Ovary (tissue), 3 donors: ENCODE data around the gene FUT1.

Experiments
- EP300 ChIP-seq: sonication (generic); formaldehyde crosslinking; IDR thresholded peaks from one replicate; pipeline ENCODE4 v1.6.1; 2017; ENCODE audit warnings: antibody characterized with exemption
- TF ChIP-seq, protein P1 (sequence below), 3 donors: fragments of 450-650 bp in 2 of 3; fragments of 200-600 bp in 1 of 3; IDR thresholded peaks; one replicate each; pipeline versions ENCODE4 v1.5.1 to v1.8.0; 2016 to 2022; ENCODE audit warnings: antibody characterized with exemption in 3 of 3, mild to moderate bottlenecking in 1 of 3
- donor health status: DM: no; HTN: no; CAD: no.

DNA sequence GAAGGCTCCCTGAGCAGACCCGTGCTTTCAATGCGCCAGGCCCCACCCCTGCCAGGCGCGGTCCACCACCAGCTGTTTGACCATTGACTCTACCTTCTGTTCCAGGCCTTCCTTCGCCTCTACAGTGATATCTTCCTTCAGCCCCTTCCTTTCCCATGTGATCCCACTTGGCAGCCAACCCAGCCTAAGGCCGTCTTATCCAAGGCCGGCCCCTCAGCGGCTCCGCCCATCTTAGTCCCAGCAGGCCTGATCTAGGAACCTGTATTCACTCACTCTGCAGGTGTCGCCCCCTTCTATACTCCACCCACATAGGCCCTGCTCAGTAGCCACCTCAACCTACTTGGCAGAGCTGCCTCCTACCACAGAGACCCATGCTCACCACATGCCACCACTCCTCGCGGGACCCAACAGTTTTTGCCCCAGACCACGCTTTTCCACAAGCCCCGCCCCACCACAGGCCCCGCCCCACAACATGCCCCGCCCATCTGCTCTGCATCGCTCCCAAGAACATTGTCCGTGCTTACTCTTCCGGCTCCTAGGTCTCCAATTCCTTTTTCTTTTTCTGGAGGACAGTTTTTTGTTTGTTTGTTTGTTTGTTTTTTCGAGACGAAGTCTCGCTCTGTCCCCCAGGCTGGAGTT, 15.0 kb downstream of the FUT1 start:
- TF ChIP-seq, protein P1, sequence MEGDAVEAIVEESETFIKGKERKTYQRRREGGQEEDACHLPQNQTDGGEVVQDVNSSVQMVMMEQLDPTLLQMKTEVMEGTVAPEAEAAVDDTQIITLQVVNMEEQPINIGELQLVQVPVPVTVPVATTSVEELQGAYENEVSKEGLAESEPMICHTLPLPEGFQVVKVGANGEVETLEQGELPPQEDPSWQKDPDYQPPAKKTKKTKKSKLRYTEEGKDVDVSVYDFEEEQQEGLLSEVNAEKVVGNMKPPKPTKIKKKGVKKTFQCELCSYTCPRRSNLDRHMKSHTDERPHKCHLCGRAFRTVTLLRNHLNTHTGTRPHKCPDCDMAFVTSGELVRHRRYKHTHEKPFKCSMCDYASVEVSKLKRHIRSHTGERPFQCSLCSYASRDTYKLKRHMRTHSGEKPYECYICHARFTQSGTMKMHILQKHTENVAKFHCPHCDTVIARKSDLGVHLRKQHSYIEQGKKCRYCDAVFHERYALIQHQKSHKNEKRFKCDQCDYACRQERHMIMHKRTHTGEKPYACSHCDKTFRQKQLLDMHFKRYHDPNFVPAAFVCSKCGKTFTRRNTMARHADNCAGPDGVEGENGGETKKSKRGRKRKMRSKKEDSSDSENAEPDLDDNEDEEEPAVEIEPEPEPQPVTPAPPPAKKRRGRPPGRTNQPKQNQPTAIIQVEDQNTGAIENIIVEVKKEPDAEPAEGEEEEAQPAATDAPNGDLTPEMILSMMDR (IDR thresholded peaks at IDR 0.05), result no peak
- TF ChIP-seq EP300, result no peak
